AG09309 (cell line): ENCODE results near the gene SH3TC1.

ENCODE experiments used
- DNase-seq: peaks from one replicate; pipeline ENCODE4 v3.0.0-alpha.2; 2010; ENCODE audit warnings: low read depth
- H3K4me3 ChIP-seq: 2 replicates; pipeline ENCODE4 v1.5.1; 2011; ENCODE audit warnings: mild to moderate bottlenecking, low read depth, low read length, moderate library complexity; ENCODE audit not compliant: control insufficient read depth
- TF ChIP-seq, protein P1 (sequence below): IDR thresholded peaks from 2 replicates; pipeline ENCODE4 v1.5.1; 2011; ENCODE audit warnings: mild to moderate bottlenecking, low read depth, low read length, inconsistent platforms; ENCODE audit not compliant: insufficient read depth, control insufficient read depth; ENCODE audit errors: missing control alignments

Gene SH3TC1

DNA sequence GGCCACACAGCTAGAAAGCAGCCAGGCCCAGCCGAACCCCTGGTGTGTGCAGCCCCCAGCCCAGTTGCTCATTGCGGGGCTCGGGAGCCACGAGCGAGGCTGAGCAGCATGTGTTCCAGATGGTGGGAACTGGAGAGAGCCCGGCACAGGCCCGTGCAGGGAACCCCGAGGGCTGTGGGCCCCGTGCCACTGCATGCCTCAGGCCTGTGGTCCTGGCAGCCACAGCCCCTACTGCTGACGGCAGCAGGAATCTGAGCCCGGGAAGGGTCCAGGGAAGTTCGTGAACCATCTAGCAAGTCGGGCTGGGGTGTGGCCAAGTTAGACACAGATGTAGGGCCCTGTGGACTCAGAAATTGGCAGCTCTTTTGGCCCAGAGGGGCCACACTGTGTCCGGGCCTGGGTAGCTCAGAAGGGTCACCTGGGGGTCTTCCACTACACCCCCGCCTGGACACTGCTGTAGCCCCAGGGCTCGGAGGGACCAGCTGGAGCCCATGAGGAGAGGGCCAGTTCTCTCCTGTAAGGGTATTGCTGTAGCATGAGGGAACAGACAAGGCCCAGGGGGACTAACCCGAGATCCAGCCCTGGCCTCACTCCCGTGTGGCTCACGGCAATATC, 82.5 kb downstream of the SH3TC1 start:
- TF ChIP-seq, protein P1, sequence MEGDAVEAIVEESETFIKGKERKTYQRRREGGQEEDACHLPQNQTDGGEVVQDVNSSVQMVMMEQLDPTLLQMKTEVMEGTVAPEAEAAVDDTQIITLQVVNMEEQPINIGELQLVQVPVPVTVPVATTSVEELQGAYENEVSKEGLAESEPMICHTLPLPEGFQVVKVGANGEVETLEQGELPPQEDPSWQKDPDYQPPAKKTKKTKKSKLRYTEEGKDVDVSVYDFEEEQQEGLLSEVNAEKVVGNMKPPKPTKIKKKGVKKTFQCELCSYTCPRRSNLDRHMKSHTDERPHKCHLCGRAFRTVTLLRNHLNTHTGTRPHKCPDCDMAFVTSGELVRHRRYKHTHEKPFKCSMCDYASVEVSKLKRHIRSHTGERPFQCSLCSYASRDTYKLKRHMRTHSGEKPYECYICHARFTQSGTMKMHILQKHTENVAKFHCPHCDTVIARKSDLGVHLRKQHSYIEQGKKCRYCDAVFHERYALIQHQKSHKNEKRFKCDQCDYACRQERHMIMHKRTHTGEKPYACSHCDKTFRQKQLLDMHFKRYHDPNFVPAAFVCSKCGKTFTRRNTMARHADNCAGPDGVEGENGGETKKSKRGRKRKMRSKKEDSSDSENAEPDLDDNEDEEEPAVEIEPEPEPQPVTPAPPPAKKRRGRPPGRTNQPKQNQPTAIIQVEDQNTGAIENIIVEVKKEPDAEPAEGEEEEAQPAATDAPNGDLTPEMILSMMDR, result no peak
- H3K4me3 ChIP-seq, result no peak overlapping the region
- peak; percentile 37 for DNase-seq

DNA sequence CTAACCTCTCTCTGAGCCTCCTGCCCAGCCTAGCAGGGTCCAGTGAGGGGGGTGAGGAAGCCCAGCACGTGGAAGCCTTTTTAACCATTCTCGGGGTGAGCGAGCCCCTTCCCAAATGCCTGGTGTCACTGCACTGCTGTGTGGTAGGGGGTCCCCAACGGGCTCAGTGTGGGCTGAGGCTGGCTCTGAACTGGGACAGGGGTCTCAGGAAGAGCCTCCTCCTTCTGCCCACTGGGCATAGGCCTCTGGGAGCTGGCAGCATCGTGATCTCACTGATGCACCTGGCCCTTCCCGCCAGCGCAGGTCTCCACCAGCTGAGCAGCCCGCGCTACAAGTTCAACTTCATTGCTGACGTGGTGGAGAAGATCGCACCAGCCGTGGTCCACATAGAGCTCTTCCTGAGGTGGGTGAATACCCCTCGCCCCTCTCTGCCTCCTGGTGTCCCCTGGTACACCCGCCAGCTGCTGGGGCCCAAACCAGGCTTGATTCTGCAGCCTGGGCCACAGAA, 83.1 kb downstream of the SH3TC1 start:
- DNase-seq, result no peak
- H3K4me3 ChIP-seq, result no peak overlapping the region
- TF ChIP-seq, protein P1, result no peak

DNA sequence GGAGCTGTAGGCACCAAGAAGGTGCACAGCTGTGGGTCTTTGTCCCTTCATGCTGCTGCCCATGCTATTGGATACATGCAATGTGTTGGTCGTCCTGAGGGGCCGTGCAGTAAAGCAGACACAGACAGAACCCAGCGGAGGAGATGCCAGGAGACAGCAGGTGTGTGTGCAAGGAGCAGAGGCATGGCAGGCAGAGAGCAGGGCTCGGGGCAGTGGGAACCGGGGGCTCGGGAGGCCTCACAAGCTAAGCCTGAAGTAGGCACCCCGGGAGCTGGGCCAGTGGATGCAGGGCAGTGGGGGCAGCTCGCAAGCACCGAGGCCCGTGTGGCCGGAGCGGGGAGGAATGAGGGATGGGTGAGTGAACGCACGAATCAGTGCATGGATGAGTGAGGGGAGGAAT, 83.7 kb downstream of the SH3TC1 start:
- no peak for DNase-seq
- TF ChIP-seq, protein P1, result no peak
- no peak overlapping the region for H3K4me3 ChIP-seq

DNA sequence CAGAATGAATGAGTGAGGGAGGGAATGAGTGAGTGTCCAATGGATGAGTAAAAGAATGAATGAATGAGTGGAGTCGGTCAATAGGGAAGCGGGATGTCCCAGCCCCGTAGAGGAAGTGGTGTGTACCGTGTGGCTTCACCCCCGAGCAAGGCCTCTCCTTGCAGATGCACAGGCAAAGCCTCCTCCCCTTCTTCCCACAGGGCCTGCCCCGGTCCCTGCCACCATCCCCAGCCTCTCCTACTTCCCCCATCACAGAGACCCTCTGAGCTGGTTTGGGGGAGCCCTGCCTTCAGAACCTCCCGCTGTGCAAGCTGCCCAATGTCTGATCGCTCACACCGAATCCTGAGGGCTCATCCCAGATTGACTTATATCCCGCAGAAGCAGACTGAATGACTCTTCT, 84.1 kb downstream of the SH3TC1 start:
- TF ChIP-seq, protein P1, result no peak
- no peak overlapping the region for H3K4me3 ChIP-seq
- no peak for DNase-seq

DNA sequence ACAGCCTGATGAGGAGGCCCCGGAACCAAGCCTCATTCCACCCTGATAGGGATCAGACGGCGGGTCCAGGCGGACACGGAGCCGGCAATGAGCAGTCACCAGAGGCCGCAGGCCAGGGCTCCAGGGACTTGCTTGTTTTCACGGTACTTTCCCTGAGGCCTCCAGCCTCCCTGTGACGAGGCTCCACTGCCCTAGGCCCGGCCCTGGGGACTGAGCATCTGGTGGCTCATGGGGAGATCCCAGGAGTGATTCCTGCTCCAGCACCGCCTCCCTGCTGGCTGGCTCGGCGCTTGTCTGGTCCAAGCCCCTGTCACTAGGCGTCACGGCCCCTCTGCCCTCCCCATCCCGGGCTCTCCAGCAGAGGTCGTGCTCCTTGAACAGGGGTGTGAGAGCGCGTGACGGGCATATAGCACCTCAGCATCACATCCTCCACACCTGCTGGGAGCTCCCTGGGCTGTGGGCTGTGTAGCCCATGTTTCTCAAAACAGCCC, 84.6 kb downstream of the SH3TC1 start:
- no peak for DNase-seq
- TF ChIP-seq, protein P1, result no peak
- no peak overlapping the region for H3K4me3 ChIP-seq

DNA sequence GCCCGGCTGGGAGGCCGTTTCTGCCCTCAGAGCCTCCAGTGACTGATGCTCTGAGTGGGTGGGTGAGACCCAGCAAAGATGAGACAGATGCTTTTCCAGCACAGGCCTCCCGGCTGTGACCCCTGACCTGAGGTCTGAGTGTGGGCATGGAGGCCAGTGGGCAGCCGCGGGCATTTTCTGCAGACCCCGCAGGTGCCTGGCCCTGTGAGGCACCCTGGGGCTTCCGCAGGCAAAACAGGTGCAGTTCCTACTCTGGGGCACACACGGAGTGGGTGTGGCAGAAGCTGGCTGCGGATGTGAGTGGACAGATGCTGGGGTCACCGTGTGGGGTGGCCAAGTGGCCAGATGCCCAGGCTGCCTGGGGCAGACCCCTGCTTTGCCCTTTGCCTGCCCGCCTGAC, 85.3 kb downstream of the SH3TC1 start:
- DNase-seq, result no peak
- TF ChIP-seq, protein P1, result no peak
- H3K4me3 ChIP-seq, result no peak overlapping the region
